ENCODE measurements around the gene FXR2. TPM values are rescaled to one million over a fixed set of nuclear protein-coding genes. Genes with fewer than 3 reads are reported as not detected.

The FXR2 gene
- total RNA-seq, 4 donors from 2014 or later, result 11.7 to 25.4 (median 22.4) TPM

DNA sequence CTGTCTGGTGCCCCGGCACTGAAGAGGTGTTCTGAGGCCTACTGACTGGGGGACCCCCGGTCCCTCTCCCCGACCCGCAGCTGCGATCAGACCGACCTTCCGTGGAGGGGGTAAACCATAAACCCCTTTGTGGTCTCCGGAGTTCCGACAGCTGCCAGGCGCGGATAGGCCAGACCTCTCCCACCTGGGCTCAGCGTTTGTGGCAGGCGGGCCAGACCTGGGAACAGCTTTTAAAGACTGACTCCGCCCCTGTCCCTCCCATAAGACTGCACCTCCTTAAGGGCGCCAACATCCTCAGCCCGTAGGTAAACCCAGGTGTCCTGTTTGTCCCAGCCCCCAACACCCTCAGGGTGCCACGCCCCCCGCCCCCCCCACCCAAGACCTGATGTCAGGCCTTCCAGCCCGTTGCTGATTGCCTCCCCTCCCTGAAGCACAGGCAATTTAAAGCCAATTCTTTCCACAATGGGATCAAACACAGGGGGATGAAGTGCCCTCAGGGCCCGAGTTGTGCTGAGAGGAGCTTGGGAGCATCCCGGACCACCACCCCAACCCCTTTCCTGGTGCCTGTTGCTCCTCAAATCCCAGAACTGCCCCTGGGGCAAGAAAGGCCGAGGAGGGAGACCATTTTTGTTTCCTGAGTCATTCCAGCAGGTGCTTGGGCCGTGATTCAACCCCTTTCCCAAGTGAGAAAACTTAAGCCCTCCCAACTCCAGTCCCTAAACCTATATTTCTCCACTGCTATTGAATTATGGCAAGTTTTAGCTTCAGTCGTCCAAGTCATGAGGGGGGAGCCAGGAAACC is 24.6 kb downstream of the FXR2 start, which contains the start of gene SOX15:
TSS of gene SOX15 (minus strand) at position 204 of the 801 bp plus-strand sequence. CDS start 418 bp downstream, outside the sequence.
- Histone ChIP-seq H3K36me3 (peaks cover 0 to 42% (median 18%) of the 10 kb centered on the region in 4 donors), H3K4me3 (peak within 1 kb of the TSS; percentile 31 to 45 (median 33)), H3K27ac (peak within 1 kb of the TSS; percentile 66 to 83 (median 76)), H3K9me3 (no peaks in the 10 kb centered on the region), H3K4me1 (peaks cover 0 to 31% (median 18%) of the 10 kb centered on the region in 4 donors), H3K27me3 (no peaks in the 10 kb centered on the region)
- no peak for DNase-seq
- intact Hi-C loops (cut with DNase I; ENCODE audit: low total_unique reads) (loop anchor here (10.0 kb wide), 1 partner anchor 545 kb away; the partner anchor contains the start of gene SLC16A11), in situ Hi-C loops (cut with MboI; ENCODE audit: low pct_ligation_motif_present in 1 of 4, low pct_unique_long_range_greater_than_20kb in 1 of 4, low sequenced_read_pairs in 3 of 4) (no loop called here)
- WGBS, 2 donors (ENCODE audit: low coverage in 1 of 2), result 72% methylated on average over 24 of the region's 24 CpGs; no CpG with 5 or more reads in 1 of the 2 donors
- TF ChIP-seq POLR2A (IDR thresholded peaks at IDR 0.05) (no peak), EP300 (IDR thresholded peaks at IDR 0.05; ENCODE audit: low read depth) (no peak), POLR2AphosphoS5 (IDR thresholded peaks at IDR 0.05) (no peak)
- TF ChIP-seq, protein P1, sequence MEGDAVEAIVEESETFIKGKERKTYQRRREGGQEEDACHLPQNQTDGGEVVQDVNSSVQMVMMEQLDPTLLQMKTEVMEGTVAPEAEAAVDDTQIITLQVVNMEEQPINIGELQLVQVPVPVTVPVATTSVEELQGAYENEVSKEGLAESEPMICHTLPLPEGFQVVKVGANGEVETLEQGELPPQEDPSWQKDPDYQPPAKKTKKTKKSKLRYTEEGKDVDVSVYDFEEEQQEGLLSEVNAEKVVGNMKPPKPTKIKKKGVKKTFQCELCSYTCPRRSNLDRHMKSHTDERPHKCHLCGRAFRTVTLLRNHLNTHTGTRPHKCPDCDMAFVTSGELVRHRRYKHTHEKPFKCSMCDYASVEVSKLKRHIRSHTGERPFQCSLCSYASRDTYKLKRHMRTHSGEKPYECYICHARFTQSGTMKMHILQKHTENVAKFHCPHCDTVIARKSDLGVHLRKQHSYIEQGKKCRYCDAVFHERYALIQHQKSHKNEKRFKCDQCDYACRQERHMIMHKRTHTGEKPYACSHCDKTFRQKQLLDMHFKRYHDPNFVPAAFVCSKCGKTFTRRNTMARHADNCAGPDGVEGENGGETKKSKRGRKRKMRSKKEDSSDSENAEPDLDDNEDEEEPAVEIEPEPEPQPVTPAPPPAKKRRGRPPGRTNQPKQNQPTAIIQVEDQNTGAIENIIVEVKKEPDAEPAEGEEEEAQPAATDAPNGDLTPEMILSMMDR (IDR thresholded peaks at IDR 0.05), result no peak

DNA sequence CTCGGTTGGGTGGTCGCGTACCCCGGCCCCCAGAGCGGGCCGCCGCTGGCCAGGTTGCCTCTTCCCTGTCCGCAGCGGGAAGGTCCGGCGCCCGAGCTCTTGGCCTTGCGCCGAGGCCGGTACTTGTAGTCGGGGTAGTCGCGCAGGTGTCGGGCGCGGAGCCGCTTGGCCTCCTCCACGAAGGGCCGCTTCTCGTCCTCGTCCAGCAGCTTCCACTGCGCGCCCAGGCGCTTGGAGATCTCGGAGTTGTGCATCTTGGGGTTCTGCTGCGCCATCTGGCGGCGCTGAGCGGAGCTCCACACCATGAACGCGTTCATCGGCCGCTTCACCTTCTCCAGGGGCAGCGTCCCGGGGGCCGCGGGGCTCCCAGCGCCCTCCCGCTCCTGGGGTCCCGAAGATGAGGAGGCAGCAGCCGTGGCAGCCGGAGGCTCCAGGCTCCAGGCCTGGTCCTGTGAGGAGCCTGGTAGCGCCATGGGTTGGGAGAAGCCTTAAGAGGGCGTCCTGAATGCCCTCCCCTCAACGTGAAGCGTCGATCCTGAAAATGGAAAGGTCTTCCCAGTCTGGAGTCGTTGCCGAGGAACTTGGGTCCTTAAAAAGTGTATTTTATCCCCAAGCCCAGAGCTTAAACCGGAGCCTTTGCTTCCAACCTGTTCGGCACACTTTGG is 25.4 kb downstream of the FXR2 start:
- peaks cover 5 to 38% (median 25%) of the 10 kb centered on the region in 4 donors for H3K4me1 ChIP-seq
- H3K4me3 ChIP-seq, result peak overlapping the region; percentile 31 to 45 (median 33)
- in situ Hi-C loops (cut with MboI; ENCODE audit: low pct_ligation_motif_present in 1 of 4, low pct_unique_long_range_greater_than_20kb in 1 of 4, low sequenced_read_pairs in 3 of 4), result no loop called here
- peaks cover 0 to 34% (median 14%) of the 10 kb centered on the region in 4 donors for H3K36me3 ChIP-seq
- peak; percentile 81 for DNase-seq
- TF ChIP-seq POLR2AphosphoS5 (IDR thresholded peaks at IDR 0.05) (peak in 2 of 3 donors; percentile 44 to 53), POLR2A (IDR thresholded peaks at IDR 0.05) (no peak), EP300 (IDR thresholded peaks at IDR 0.05; ENCODE audit: low read depth) (no peak)
- TF ChIP-seq, protein P1 (IDR thresholded peaks at IDR 0.05), result peak; percentile 83 to 91 (median 88)
- WGBS, 2 donors (ENCODE audit: low coverage in 1 of 2), result 54 to 60% methylated on average over 3 to 20 of the region's 56 CpGs
- H3K9me3 ChIP-seq, result no peaks in the 10 kb centered on the region
- H3K27ac ChIP-seq, result peak overlapping the region; percentile 66 to 83 (median 76)
- intact Hi-C loops (cut with DNase I; ENCODE audit: low total_unique reads), result loop anchor here (10.0 kb wide), 1 partner anchor 545 kb away; the partner anchor contains the start of gene SLC16A11
- no peaks in the 10 kb centered on the region for H3K27me3 ChIP-seq

DNA sequence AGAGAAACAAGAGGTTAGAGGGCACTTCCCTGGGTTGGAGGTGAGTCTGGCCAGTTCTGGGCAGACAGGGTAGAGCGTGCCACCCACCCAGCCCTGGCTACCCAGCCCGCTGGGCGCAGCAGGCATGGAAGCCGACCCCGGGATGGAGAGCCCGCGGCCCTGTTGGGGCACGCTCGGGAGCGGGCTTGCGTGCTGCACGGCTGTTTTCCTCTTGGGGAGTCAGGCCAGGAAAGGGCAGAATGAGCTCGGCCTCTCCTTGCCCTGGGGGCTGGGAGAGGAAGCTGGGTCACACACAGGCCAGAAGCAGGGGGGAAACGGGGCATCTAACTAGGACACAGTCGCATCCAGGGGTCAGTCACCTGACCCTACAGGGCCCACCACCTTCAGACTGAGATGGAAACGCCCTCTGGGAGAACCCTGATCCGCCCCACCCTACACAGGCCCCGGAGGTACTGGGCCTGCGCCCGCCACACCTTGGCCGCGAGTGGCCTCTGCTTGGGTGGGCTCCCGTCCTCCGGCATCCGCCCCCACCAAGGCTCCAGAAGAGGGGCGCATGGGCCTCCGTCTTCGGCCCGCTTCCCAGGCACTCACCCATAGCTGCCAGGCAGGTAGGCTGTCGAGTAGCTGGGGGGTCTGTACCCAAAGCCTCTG is 26.0 kb downstream of the FXR2 start:
- Histone ChIP-seq H3K27ac (peak overlapping the region; percentile 66 to 83 (median 76)), H3K36me3 (peaks cover 0 to 28% (median 11%) of the 10 kb centered on the region in 4 donors), H3K27me3 (no peaks in the 10 kb centered on the region), H3K4me1 (peaks cover 7 to 41% (median 27%) of the 10 kb centered on the region in 4 donors), H3K4me3 (peak overlapping the region; percentile 31 to 45 (median 33)), H3K9me3 (no peaks in the 10 kb centered on the region)
- DNase-seq, result no peak
- WGBS, 2 donors (ENCODE audit: low coverage in 1 of 2), result 40 to 81% methylated on average over 4 to 21 of the region's 30 CpGs
- TF ChIP-seq POLR2AphosphoS5 (IDR thresholded peaks at IDR 0.05), result no peak
- TF ChIP-seq EP300 (IDR thresholded peaks at IDR 0.05; ENCODE audit: low read depth), result no peak
- intact Hi-C loops (cut with DNase I; ENCODE audit: low total_unique reads) (loop anchor here (10.0 kb wide), 1 partner anchor 544 kb away; the partner anchor contains the start of gene SLC16A11), in situ Hi-C loops (cut with MboI; ENCODE audit: low pct_ligation_motif_present in 1 of 4, low pct_unique_long_range_greater_than_20kb in 1 of 4, low sequenced_read_pairs in 3 of 4) (no loop called here)

DNA sequence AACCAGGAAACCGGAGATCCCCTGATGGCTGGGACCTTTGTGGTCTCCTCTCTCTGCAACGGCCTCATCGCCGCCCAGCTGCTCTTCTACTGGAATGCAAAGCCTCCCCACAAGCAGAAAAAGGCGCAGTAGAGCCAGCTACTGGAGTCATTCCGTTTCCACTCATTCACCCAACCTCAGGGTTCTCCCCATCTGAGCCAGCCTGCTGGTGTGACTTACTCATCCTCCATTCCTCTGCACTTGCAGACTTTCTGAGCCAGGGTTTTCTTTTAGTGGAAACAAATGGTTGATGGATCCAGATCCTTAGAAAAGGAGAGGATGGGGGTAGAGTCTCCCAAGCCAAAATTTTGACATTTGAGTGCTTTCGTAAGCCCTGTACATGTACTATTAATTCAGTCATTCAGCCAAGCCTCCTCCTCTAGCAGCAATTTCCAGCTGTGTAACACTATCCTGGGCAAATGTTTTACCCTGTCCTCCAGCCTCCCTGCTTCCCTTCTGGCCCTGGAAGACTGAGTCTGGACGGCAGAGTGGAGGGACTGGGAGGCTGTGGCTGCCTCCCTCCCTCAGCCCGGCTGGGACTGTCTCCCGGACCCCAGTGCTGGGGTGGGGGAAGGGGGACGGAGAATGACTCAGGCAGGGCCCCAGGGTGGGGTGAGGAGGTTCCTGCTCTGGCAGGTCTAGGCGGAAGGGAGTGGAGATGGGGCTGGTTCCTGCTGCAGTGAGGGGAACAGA is 27.1 kb downstream of the FXR2 start:
- Histone ChIP-seq H3K36me3 (peaks cover 0 to 17% (median 6%) of the 10 kb centered on the region in 4 donors), H3K27ac (peak overlapping the region; percentile 66 to 83 (median 76)), H3K4me3 (no peak overlapping the region), H3K4me1 (peaks cover 14 to 49% (median 35%) of the 10 kb centered on the region in 4 donors), H3K27me3 (no peaks in the 10 kb centered on the region), H3K9me3 (no peaks in the 10 kb centered on the region)
- WGBS, 2 donors (ENCODE audit: low coverage in 1 of 2), result 67 to 88% methylated on average over 6 to 12 of the region's 12 CpGs
- in situ Hi-C loops (cut with MboI; ENCODE audit: low pct_ligation_motif_present in 1 of 4, low pct_unique_long_range_greater_than_20kb in 1 of 4, low sequenced_read_pairs in 3 of 4) (no loop called here), intact Hi-C loops (cut with DNase I; ENCODE audit: low total_unique reads) (loop anchor here (10.0 kb wide), 1 partner anchor 543 kb away; the partner anchor contains the start of gene SLC16A11)
- DNase-seq, result no peak
- no peak for TF ChIP-seq POLR2A (IDR thresholded peaks at IDR 0.05)
- TF ChIP-seq, protein P1 (IDR thresholded peaks at IDR 0.05), result no peak
- TF ChIP-seq EP300 (IDR thresholded peaks at IDR 0.05; ENCODE audit: low read depth), result no peak
- TF ChIP-seq POLR2AphosphoS5 (IDR thresholded peaks at IDR 0.05), result no peak

Measured in transverse colon (tissue), 4 donors.